ENCODE measurements around the gene TBX10. TPM values are rescaled to one million over a fixed set of nuclear protein-coding genes. Genes with fewer than 3 reads are reported as not detected.
"Not testable (repeated sequence)": the region's sequence is repeated elsewhere in the genome, so short reads cannot be mapped to it uniquely, and the experiment has no call there.

TBX10 gene
- total RNA-seq, 2 donors from 2014 or later = not detected

DNA sequence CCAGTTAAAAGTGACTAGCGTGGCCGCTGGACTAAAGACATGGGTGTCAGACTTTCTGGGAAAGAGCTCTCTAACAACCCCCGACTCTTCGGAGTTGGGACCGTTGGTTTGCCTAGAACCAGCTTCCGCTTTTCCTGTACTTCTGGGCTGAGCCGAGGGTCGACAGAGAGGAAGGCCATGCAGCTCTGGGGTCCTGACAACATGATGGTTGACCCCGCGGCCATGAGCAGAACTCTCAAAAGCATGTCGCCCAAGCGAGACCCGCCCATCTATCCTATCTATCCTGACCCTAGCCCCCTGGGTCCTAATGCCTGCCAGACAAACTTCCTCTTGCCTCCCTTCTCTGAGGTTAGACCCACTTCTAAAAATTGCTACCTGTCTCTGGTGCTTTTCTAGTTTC lies 18.9 kb downstream of the TBX10 start:
- peaks cover 10% of the 10 kb centered on the region for H3K9me3 Mint-ChIP-seq
- H3K27ac ChIP-seq (ENCODE audit: low read depth, low read length); H3K4me1 ChIP-seq (ENCODE audit: control insufficient read depth, insufficient read depth, low read length); H3K9me3 ChIP-seq (ENCODE audit: control insufficient read depth, low read length); H3K36me3 ChIP-seq (ENCODE audit: control insufficient read depth, insufficient read depth, low read length); H3K36me3 Mint-ChIP-seq (ENCODE audit: low read depth); H3K27me3 Mint-ChIP-seq (ENCODE audit: insufficient read depth); H3K27me3 ChIP-seq (ENCODE audit: control insufficient read depth, insufficient read depth, low read length, poor library complexity, severe bottlenecking): not testable (repeated sequence)
- DNase-seq = peak; percentile 86
- H3K27ac Mint-ChIP-seq = peak overlapping the region; percentile 92
- H3K4me1 Mint-ChIP-seq = peaks cover 40% of the 10 kb centered on the region
- Histone ChIP-seq H3K9ac (ENCODE audit: extremely low read depth, low read length, poor library complexity, severe bottlenecking) (peak overlapping the region; percentile 70), H3K4me3 (ENCODE audit: low read length) (peak overlapping the region; percentile 95)
- H3K4me3 Mint-ChIP-seq = peak overlapping the region; percentile 83
- WGBS, 2 experiments (ENCODE audit: insufficient coverage in 1 of 2, insufficient read length in 1 of 2) = 0 to 1% methylated on average over 4 to 13 of the region's 13 CpGs

DNA sequence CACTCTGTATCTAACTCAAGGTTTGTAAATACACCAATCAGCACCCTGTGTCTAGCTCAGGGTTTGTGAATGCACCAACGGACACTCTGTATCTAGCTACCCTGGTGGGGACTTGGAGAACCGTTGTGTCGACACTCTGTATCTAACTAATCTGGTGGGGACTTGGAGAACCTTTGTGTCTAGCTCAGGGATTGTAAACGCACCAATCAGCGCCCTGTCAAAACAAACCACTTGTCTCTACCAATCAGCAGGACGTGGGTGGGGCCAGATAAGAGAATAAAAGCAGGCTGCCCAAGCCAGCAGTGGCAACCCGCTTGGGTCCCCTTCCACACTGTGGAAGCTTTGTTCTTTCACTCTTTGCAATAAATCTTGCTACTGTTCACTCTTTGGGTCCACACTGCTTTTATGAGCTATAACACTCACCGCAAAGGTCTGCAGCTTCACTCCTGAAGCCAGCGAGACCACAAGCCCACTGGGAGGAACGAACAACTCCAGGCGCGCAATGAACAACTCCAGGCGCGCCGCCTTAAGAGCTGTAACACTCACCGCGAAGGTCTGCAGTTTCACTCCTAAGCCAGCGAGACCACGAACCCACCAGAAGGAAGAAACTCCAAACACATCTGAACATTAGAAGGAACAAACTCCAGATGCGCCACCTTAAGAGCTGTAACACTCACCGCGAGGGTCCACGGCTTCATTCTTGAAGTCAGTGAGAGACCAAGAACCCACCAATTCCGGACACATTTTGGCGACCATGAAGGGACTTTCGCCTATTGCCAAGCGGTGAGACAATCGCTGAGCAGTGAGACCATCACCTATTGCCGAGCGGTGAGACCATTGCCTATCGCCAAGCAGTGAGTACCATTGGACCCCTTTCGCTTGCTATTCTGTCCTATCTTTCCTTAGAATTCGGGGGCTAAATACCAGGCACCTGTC lies 19.6 kb downstream of the TBX10 start:
- peak; percentile 92 for DNase-seq
- Mint-ChIP-seq H3K4me1 (peaks cover 40% of the 10 kb centered on the region), H3K9me3 (peaks cover 10% of the 10 kb centered on the region), H3K4me3 (peak overlapping the region; percentile 83), H3K27ac (peak overlapping the region; percentile 92)
- H3K27me3 Mint-ChIP-seq (ENCODE audit: insufficient read depth); H3K36me3 Mint-ChIP-seq (ENCODE audit: low read depth); H3K36me3 ChIP-seq (ENCODE audit: control insufficient read depth, insufficient read depth, low read length); H3K27ac ChIP-seq (ENCODE audit: low read depth, low read length); H3K9me3 ChIP-seq (ENCODE audit: control insufficient read depth, low read length); H3K27me3 ChIP-seq (ENCODE audit: control insufficient read depth, insufficient read depth, low read length, poor library complexity, severe bottlenecking); H3K4me1 ChIP-seq (ENCODE audit: control insufficient read depth, insufficient read depth, low read length): not testable (repeated sequence)
- 8 to 23% methylated on average over 11 to 33 of the region's 33 CpGs for WGBS, 2 experiments (ENCODE audit: insufficient coverage in 1 of 2, insufficient read length in 1 of 2)
- TF ChIP-seq, protein P1, sequence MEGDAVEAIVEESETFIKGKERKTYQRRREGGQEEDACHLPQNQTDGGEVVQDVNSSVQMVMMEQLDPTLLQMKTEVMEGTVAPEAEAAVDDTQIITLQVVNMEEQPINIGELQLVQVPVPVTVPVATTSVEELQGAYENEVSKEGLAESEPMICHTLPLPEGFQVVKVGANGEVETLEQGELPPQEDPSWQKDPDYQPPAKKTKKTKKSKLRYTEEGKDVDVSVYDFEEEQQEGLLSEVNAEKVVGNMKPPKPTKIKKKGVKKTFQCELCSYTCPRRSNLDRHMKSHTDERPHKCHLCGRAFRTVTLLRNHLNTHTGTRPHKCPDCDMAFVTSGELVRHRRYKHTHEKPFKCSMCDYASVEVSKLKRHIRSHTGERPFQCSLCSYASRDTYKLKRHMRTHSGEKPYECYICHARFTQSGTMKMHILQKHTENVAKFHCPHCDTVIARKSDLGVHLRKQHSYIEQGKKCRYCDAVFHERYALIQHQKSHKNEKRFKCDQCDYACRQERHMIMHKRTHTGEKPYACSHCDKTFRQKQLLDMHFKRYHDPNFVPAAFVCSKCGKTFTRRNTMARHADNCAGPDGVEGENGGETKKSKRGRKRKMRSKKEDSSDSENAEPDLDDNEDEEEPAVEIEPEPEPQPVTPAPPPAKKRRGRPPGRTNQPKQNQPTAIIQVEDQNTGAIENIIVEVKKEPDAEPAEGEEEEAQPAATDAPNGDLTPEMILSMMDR (conservative IDR thresholded peaks at IDR 0.05) = peak; percentile 26
- H3K9ac ChIP-seq (ENCODE audit: extremely low read depth, low read length, poor library complexity, severe bottlenecking) = peak overlapping the region; percentile 70
- H3K4me3 ChIP-seq (ENCODE audit: low read length) = peak overlapping the region; percentile 95

DNA sequence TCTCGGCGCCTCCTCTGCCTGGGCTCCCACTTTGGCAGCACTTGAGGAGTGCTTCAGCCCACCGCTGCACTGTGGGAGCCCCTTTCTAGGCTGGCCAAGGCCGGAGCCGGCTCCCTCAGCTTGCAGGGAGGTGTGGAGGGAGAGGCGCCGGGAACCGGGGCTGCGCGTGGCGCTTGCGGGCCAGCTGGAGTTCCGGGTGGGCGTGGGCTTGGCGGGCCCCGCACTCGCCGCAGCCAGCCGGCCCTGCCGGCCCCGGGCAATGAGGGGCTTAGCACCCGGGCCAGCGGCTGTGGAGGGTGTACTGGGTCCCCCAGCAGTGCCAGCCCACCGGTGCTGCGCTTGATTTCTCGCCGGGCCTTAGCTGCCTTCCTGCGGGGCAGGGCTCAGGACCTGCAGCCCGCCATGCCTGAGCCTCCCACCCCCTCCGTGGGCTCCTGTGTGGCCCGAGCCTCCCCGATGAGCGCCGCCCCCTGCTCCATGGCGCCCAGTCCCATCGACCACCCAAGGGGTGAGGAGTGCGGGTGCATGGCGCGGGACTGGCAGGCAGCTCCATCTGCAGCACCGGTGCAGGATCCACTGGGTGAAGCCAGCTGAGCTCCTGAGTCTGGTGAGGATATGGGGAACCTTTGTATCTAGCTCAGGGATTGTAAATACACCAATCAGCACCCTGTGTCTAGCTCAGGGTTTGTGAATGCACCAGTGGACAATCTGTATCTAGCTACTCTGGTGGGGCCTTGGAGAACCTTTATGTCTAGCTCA lies 20.5 kb downstream of the TBX10 start:
- not testable (repeated sequence) for H3K27ac ChIP-seq (ENCODE audit: low read depth, low read length); H3K4me1 ChIP-seq (ENCODE audit: control insufficient read depth, insufficient read depth, low read length); H3K9ac ChIP-seq (ENCODE audit: extremely low read depth, low read length, poor library complexity, severe bottlenecking); H3K27me3 Mint-ChIP-seq (ENCODE audit: insufficient read depth); H3K36me3 Mint-ChIP-seq (ENCODE audit: low read depth); H3K27me3 ChIP-seq (ENCODE audit: control insufficient read depth, insufficient read depth, low read length, poor library complexity, severe bottlenecking); H3K36me3 ChIP-seq (ENCODE audit: control insufficient read depth, insufficient read depth, low read length); H3K9me3 ChIP-seq (ENCODE audit: control insufficient read depth, low read length); H3K4me3 ChIP-seq (ENCODE audit: low read length)
- Mint-ChIP-seq H3K4me1 (peaks cover 43% of the 10 kb centered on the region), H3K27ac (peak overlapping the region; percentile 92), H3K9me3 (peaks cover 10% of the 10 kb centered on the region), H3K4me3 (peak overlapping the region; percentile 83)
- DNase-seq = peak; percentile 81
- 92 to 96% methylated on average over 5 to 39 of the region's 40 CpGs for WGBS, 2 experiments (ENCODE audit: insufficient coverage in 1 of 2, insufficient read length in 1 of 2)

All from endodermal cell (in vitro differentiated cells).